HEK293T (cell line): ENCODE results near the gene RNF187.
A peak's percentile ranks its signal among the peaks of the same experiment; 100 is the strongest.

Experiments
- BHLHE40 ChIP-seq: fragments of 450-650 bp; IDR thresholded peaks from 2 replicates; pipeline ENCODE4 v1.6.1; 2016; ENCODE audit warnings: mild to moderate bottlenecking, moderate library complexity, borderline replicate concordance
- CTBP1 ChIP-seq: fragments of 450-650 bp; IDR thresholded peaks from 2 replicates; pipeline ENCODE4 v1.6.1; 2016; ENCODE audit warnings: borderline replicate concordance
- SP1 ChIP-seq: fragments of 450-650 bp; IDR thresholded peaks from 2 replicates; pipeline ENCODE4 v1.6.1; 2017
- SUZ12 ChIP-seq: fragments of 450-650 bp; IDR thresholded peaks from 2 replicates; pipeline ENCODE4 v1.6.1; 2016; ENCODE audit warnings: mild to moderate bottlenecking
- ZNF384 ChIP-seq: fragments of 450-650 bp; IDR thresholded peaks from 2 replicates; pipeline ENCODE4 v1.6.1; 2016

- no peak for TF ChIP-seq SUZ12
- TF ChIP-seq ZNF384, result peak; percentile 48
- no peak for TF ChIP-seq SP1
- TF ChIP-seq BHLHE40, result no peak
- peak; percentile 96 for TF ChIP-seq CTBP1
These were observed 27.8 kb upstream of the RNF187 start for GRCh38 chr1:228459091-228459993.
